Spleen (tissue), 11 donors: ENCODE data around the gene SMIM28. TPM values are rescaled to one million over a fixed set of nuclear protein-coding genes. Genes with fewer than 3 reads are reported as not detected.

ENCODE experiments used
- DNase-seq: peaks from one replicate; pipeline ENCODE4 v3.0.0-alpha.2; 2020
- H3K27ac ChIP-seq, 8 donors: fragments of 200-600 bp; sonication (generic) in 7 of 8; 1 replicate in 4 of 8; 2 replicates in 4 of 8; pipeline versions ENCODE4 v1.5.0 to v1.8.0; 2016 to 2021; ENCODE audit warnings: inconsistent platforms in 4 of 8, mild to moderate bottlenecking in 4 of 8, moderate library complexity in 1 of 8
- H3K27me3 ChIP-seq, 7 donors: fragments of 200-600 bp; sonication (generic) in 6 of 7; replicated peaks in 1 of 7; 1 replicate in 4 of 7; 2 replicates in 3 of 7; pipeline versions ENCODE4 v1.5.0 to v1.8.0; 2016 to 2021; ENCODE audit warnings: inconsistent platforms in 3 of 7, mild to moderate bottlenecking in 1 of 7
- H3K36me3 ChIP-seq, 6 donors: fragments of 200-600 bp; sonication (generic) in 5 of 6; 1 replicate in 4 of 6; 2 replicates in 2 of 6; pipeline versions ENCODE4 v1.5.0 to v1.8.0; 2016 to 2021; ENCODE audit warnings: inconsistent platforms in 2 of 6
- H3K4me1 ChIP-seq, 6 donors: fragments of 200-600 bp; sonication (generic) in 5 of 6; 1 replicate in 3 of 6; 2 replicates in 3 of 6; pipeline versions ENCODE4 v1.5.0 to v1.8.0; 2016 to 2021; ENCODE audit warnings: inconsistent platforms in 3 of 6
- H3K4me3 ChIP-seq, 8 donors: fragments of 200-600 bp; sonication (generic) in 7 of 8; 1 replicate in 4 of 8; 2 replicates in 4 of 8; pipeline versions ENCODE4 v1.5.0 to v1.8.0; 2016 to 2021; ENCODE audit warnings: inconsistent platforms in 4 of 8, mild to moderate bottlenecking in 4 of 8, moderate library complexity in 2 of 8
- H3K9me3 ChIP-seq, 8 donors: fragments of 200-600 bp; sonication (generic) in 7 of 8; 1 replicate in 4 of 8; 2 replicates in 4 of 8; pipeline versions ENCODE4 v1.5.0 to v1.8.0; 2016 to 2021; ENCODE audit warnings: inconsistent platforms in 4 of 8
- CTCF ChIP-seq, 11 experiments: fragments of 200-600 bp in 7 of 11; fragments of 450-650 bp in 4 of 11; sonication (generic) in 4 of 11; IDR thresholded peaks in 8 of 11; conservative IDR thresholded peaks in 3 of 11; 1 replicate in 7 of 11; 2 replicates in 4 of 11; pipeline versions ENCODE4 v1.4.0 to v1.8.0; 2016 to 2021; ENCODE audit warnings: antibody characterized with exemption in 11 of 11, inconsistent platforms in 4 of 11, mild to moderate bottlenecking in 1 of 11
- POLR2A ChIP-seq, 3 donors: fragments of 450-650 bp; IDR thresholded peaks; one replicate each; pipeline ENCODE4 v1.5.1; 2017; ENCODE audit warnings: antibody characterized with exemption in 3 of 3, mild to moderate bottlenecking in 1 of 3
- POLR2AphosphoS5 ChIP-seq, 3 donors: sonication (generic); formaldehyde crosslinking; IDR thresholded peaks; one replicate each; pipeline ENCODE4 v1.5.1; 2017; ENCODE audit warnings: antibody characterized with exemption in 3 of 3
- WGBS, 5 donors: extraction: QIAGEN DNeasy Blood & Tissue Kit in 3 of 5; methylation state at CpG; one replicate each; pipeline versions ENCODE4 v1.1.5 to v1.1.7; 2013 to 2018; 5-methylcytosine and 5-hydroxymethylcytosine counted together
- intact Hi-C: fragments of 100-400 bp; cut with DNase I; formaldehyde crosslinking; loops from one replicate; pipeline ENCODE4 v1.15.0; 2023; ENCODE audit warnings: low total_unique reads
- polyA plus RNA-seq, 3 donors: library from polyadenylated mRNA; stranded (reverse); fragments of 200-250 nt; gene quantifications; one replicate each; pipeline ENCODE4 v1.2.1, GENCODE V29; 2013
- total RNA-seq, 7 donors: library from RNA; depleted of rRNA in 3 of 7; stranded (reverse); fragments of >200 nt in 3 of 7; fragmentation: NEBNext Ultra II Directional in 4 of 7; extraction: Animal tissue kit (Norgen Biotek cat#: 25700) in 4 of 7; gene quantifications; one replicate each; pipeline versions ENCODE4 v1.1.0 to v1.2.1, GENCODE V29; 2016 to 2021
- donor health status: healthy with polysubstance abuse.
- donor health status: DM: no; HTN: no; CAD: no; lungs with moderate emphysema.
- donor health status: DM: no; HTN: no; CAD: no.
- donor health status: Bipolar disorder and iron deficiency.
- donor health status: healthy.
- donor health status: DM: no; HTN: no; CAD: no.
- donor health status: DM: yes; HTN: yes; CAD: no.

SMIM28 gene
- total and polyA plus RNA-seq, 10 donors: not detected

GRCh38 chr6:138372711-138373463 is 4.8 kb upstream of the SMIM28 start:
- intact Hi-C loops: no loop called here
- no peak for DNase-seq
- Histone ChIP-seq H3K9me3 (peaks cover 0 to 4% (median 0%) of the 10 kb centered on the region in 8 donors), H3K27ac (no peak overlapping the region), H3K27me3 (no peaks in the 10 kb centered on the region), H3K36me3 (no peaks in the 10 kb centered on the region), H3K4me1 (no peaks in the 10 kb centered on the region), H3K4me3 (no peak overlapping the region)
- no peak for TF ChIP-seq CTCF (IDR thresholded peaks at IDR 0.05 in 8 of 11, conservative IDR thresholded peaks at IDR 0.05 in 3 of 11)
- no peak for TF ChIP-seq POLR2AphosphoS5 (IDR thresholded peaks at IDR 0.05)
- TF ChIP-seq POLR2A (IDR thresholded peaks at IDR 0.05): no peak

GRCh38 chr6:138374230-138374629 is 3.5 kb upstream of the SMIM28 start:
- TF ChIP-seq CTCF (IDR thresholded peaks at IDR 0.05 in 8 of 11, conservative IDR thresholded peaks at IDR 0.05 in 3 of 11) (no peak), POLR2A (IDR thresholded peaks at IDR 0.05) (no peak), POLR2AphosphoS5 (IDR thresholded peaks at IDR 0.05) (no peak)
- H3K4me3 ChIP-seq: no peak overlapping the region
- intact Hi-C loops: no loop called here
- no peaks in the 10 kb centered on the region for H3K4me1 ChIP-seq
- no peaks in the 10 kb centered on the region for H3K36me3 ChIP-seq
- DNase-seq: no peak
- H3K27me3 ChIP-seq: no peaks in the 10 kb centered on the region
- no peaks in the 10 kb centered on the region for H3K9me3 ChIP-seq
- no peak overlapping the region for H3K27ac ChIP-seq

- Histone ChIP-seq H3K4me1 (no peaks in the 10 kb centered on the region), H3K9me3 (no peaks in the 10 kb centered on the region), H3K27ac (no peak overlapping the region), H3K4me3 (no peak overlapping the region), H3K36me3 (no peaks in the 10 kb centered on the region), H3K27me3 (no peaks in the 10 kb centered on the region)
- WGBS, 5 donors: 83 to 92% (median 90%) methylated on average over 2 of the region's 2 CpGs
- no peak for DNase-seq
- no peak for TF ChIP-seq POLR2A (IDR thresholded peaks at IDR 0.05)
- no peak for TF ChIP-seq POLR2AphosphoS5 (IDR thresholded peaks at IDR 0.05)
- no peak for TF ChIP-seq CTCF (IDR thresholded peaks at IDR 0.05 in 8 of 11, conservative IDR thresholded peaks at IDR 0.05 in 3 of 11)
- intact Hi-C loops: no loop called here
These were observed 2.9 kb upstream of the SMIM28 start for GRCh38 chr6:138374815-138375214.

- Histone ChIP-seq H3K36me3 (no peaks in the 10 kb centered on the region), H3K9me3 (no peaks in the 10 kb centered on the region), H3K4me3 (no peak overlapping the region), H3K27me3 (no peaks in the 10 kb centered on the region), H3K27ac (no peak overlapping the region), H3K4me1 (no peaks in the 10 kb centered on the region)
- no peak for DNase-seq
- TF ChIP-seq POLR2AphosphoS5 (IDR thresholded peaks at IDR 0.05) (no peak), CTCF (IDR thresholded peaks at IDR 0.05 in 8 of 11, conservative IDR thresholded peaks at IDR 0.05 in 3 of 11) (no peak), POLR2A (IDR thresholded peaks at IDR 0.05) (no peak)
- intact Hi-C loops: no loop called here
These were observed 663 bp upstream of the SMIM28 start for GRCh38 chr6:138377042-138377441.
